ENCODE measurements around the gene RASA4.
"Not testable (repeated sequence)": the region's sequence is repeated elsewhere in the genome, so short reads cannot be mapped to it uniquely, and the experiment has no call there.

GRCh38 chr7:102647813-102648212, 31.3 kb upstream of the RASA4 start:
- TF ChIP-seq CTCF (IDR thresholded peaks at IDR 0.05; ENCODE audit: low read length); EZH2 (optimal IDR thresholded peaks at IDR 0.05; ENCODE audit: low read depth, low read length): not testable (repeated sequence)
